Stimulated activated memory B cell treated with anti-CD40 and anti-IgM and Interleukin-4, amounts not matched to agents 10 μg/mL and 1 μg/mL and 100 μg/mL, for 72 hours (primary cell): ENCODE measurements around the gene ZNF431.
"Not testable (repeated sequence)": the region's sequence is repeated elsewhere in the genome, so short reads cannot be mapped to it uniquely, and the experiment has no call there.

ENCODE experiments used
- ATAC-seq: fragments of 150-1000 bp; cut with Tn5 transposase; 2 replicates; pipeline ENCODE4 v1.10.0; 2021
- H3K27ac Mint-ChIP-seq: one replicate; pipeline ENCODE4 v1.8.0; 2022; ENCODE audit warnings: mild to moderate bottlenecking, mixed read lengths
- H3K27me3 Mint-ChIP-seq: one replicate; pipeline ENCODE4 v1.8.0; 2022; ENCODE audit warnings: mixed read lengths
- H3K36me3 Mint-ChIP-seq: one replicate; pipeline ENCODE4 v1.8.0; 2022; ENCODE audit warnings: mixed read lengths
- H3K4me1 Mint-ChIP-seq: one replicate; pipeline ENCODE4 v1.8.0; 2022; ENCODE audit warnings: mixed read lengths
- H3K4me3 Mint-ChIP-seq: one replicate; pipeline ENCODE4 v1.8.0; 2022; ENCODE audit warnings: mild to moderate bottlenecking, moderate library complexity, mixed read lengths
- H3K9me3 Mint-ChIP-seq: one replicate; pipeline ENCODE4 v1.8.0; 2022; ENCODE audit warnings: mixed read lengths

ZNF431 gene

GRCh38 chr19:21210037-21210621, 68.3 kb downstream of the ZNF431 start:
- H3K27me3 Mint-ChIP-seq = peaks cover 18% of the 10 kb centered on the region
- no peaks in the 10 kb centered on the region for H3K36me3 Mint-ChIP-seq
- H3K9me3 Mint-ChIP-seq = peaks cover 5% of the 10 kb centered on the region
- H3K27ac Mint-ChIP-seq = no peak overlapping the region
- ATAC-seq = no peak
- no peaks in the 10 kb centered on the region for H3K4me1 Mint-ChIP-seq
- H3K4me3 Mint-ChIP-seq = no peak overlapping the region

- Mint-ChIP-seq H3K4me3 (no peak overlapping the region), H3K4me1 (no peaks in the 10 kb centered on the region), H3K27ac (no peak overlapping the region), H3K36me3 (no peaks in the 10 kb centered on the region), H3K9me3 (peaks cover 3% of the 10 kb centered on the region), H3K27me3 (peaks cover 12% of the 10 kb centered on the region)
- ATAC-seq = no peak
These were observed 79.9 kb downstream of the ZNF431 start for GRCh38 chr19:21221693-21222092.

- H3K9me3 Mint-ChIP-seq = peaks cover 27% of the 10 kb centered on the region
- not testable (repeated sequence) for H3K4me3 Mint-ChIP-seq, ATAC-seq, H3K4me1 Mint-ChIP-seq, H3K27ac Mint-ChIP-seq, H3K27me3 Mint-ChIP-seq
- H3K36me3 Mint-ChIP-seq = peaks cover 14% of the 10 kb centered on the region
These were observed 88.1 kb downstream of the ZNF431 start for GRCh38 chr19:21229938-21230337.

GRCh38 chr19:21233691-21234090, 91.9 kb downstream of the ZNF431 start:
- H3K27me3 Mint-ChIP-seq = no peaks in the 10 kb centered on the region
- peaks cover 27% of the 10 kb centered on the region for H3K9me3 Mint-ChIP-seq
- peaks cover 10% of the 10 kb centered on the region for H3K36me3 Mint-ChIP-seq
- H3K27ac Mint-ChIP-seq = no peak overlapping the region
- no peak overlapping the region for H3K4me3 Mint-ChIP-seq
- ATAC-seq = no peak
- H3K4me1 Mint-ChIP-seq = no peaks in the 10 kb centered on the region

GRCh38 chr19:21236751-21237150, 94.9 kb downstream of the ZNF431 start:
- H3K9me3 Mint-ChIP-seq, H3K36me3 Mint-ChIP-seq, H3K4me3 Mint-ChIP-seq, H3K27me3 Mint-ChIP-seq, H3K4me1 Mint-ChIP-seq, ATAC-seq, H3K27ac Mint-ChIP-seq: not testable (repeated sequence)

GRCh38 chr19:21238670-21239069, 96.8 kb downstream of the ZNF431 start:
- no peak overlapping the region for H3K4me3 Mint-ChIP-seq
- peaks cover 7% of the 10 kb centered on the region for H3K9me3 Mint-ChIP-seq

More at GRCh38 chr19:21238670-21239069, 96.8 kb downstream of the ZNF431 start:
- no peaks in the 10 kb centered on the region for H3K4me1 Mint-ChIP-seq
- no peaks in the 10 kb centered on the region for H3K27me3 Mint-ChIP-seq
- no peak for ATAC-seq
- no peak overlapping the region for H3K27ac Mint-ChIP-seq
- H3K36me3 Mint-ChIP-seq = no peaks in the 10 kb centered on the region
